ENCODE data around the gene CD163L1.

GRCh38 chr12:7344833-7345606 lies 98.9 kb downstream of the CD163L1 start:
- TF ChIP-seq CTCF (IDR thresholded peaks at IDR 0.05): no peak
- no peak for TF ChIP-seq POLR2A (IDR thresholded peaks at IDR 0.05)

Data from body of pancreas (tissue), 4 donors.